HepG2 (cell line): ENCODE measurements around the gene ADCY1. TPM values are rescaled to one million over a fixed set of nuclear protein-coding genes. Genes with fewer than 3 reads are reported as not detected.

Source experiments
- ATAC-seq: fragments of 200-7000 bp; cut with Tn5 transposase; 3 replicates; pipeline ENCODE4 v1.9.1; 2020; ENCODE audit warnings: mild to moderate bottlenecking, moderate library complexity
- BruUV-seq: library from RNA; stranded (reverse); fragments of 400-500 nt; replicated peaks from 2 replicates; lab custom pipeline; 2021; lab: Mats Ljungman, UMichigan
- CTCF ChIA-PET: fragments of 300-600 bp; formaldehyde crosslinking; extraction: SDS; loops from one replicate; lab custom pipeline; 2021; ENCODE audit warnings: low total read pairs, inconsistent platforms, low intra/inter-chr PET ratio; lab: Yijun Ruan, JAX
- POLR2A ChIA-PET: fragments of 350-600 bp; sonication (Branson Sonifier 250); formaldehyde crosslinking; loops from one replicate; lab custom pipeline; 2020; ENCODE audit warnings: antibody characterized with exemption, inconsistent platforms; lab: Yijun Ruan, JAX
- DNase-seq: peaks from one replicate; pipeline ENCODE4 v3.0.0-alpha.2; 2015; ENCODE audit warnings: low spot score
- FAIRE-seq: peaks from 3 replicates; lab custom pipeline; 2011; peaks lifted over from hg19 to GRCh38; lab: Jason Lieb, UNC
- H2AFZ ChIP-seq: one replicate; pipeline ENCODE4 v1.6.1; 2011; ENCODE audit warnings: low read length, inconsistent platforms
- H3K27ac ChIP-seq: fragments of 300-600 bp; 3 replicates; pipeline ENCODE4 v1.8.0; 2011; ENCODE audit warnings: mixed run types, mild to moderate bottlenecking, mixed read lengths, low read length, inconsistent platforms; ENCODE audit not compliant: insufficient read depth; ENCODE audit errors: extremely low read length
- H3K27me3 ChIP-seq, 2 experiments: fragments of 200-600 bp in 1 of 2; 2 replicates in 1 of 2; 3 replicates in 1 of 2; pipeline versions ENCODE4 v1.6.0 to v1.8.0; 2011; ENCODE audit warnings: low read length in 2 of 2, mild to moderate bottlenecking in 2 of 2, moderate library complexity in 2 of 2, inconsistent platforms in 1 of 2; ENCODE audit not compliant: insufficient read depth in 2 of 2, control insufficient read depth in 1 of 2
- H3K36me3 ChIP-seq, 2 experiments: fragments of 200-600 bp in 1 of 2; replicated peaks in 1 of 2; 2 replicates in 1 of 2; 3 replicates in 1 of 2; pipeline versions ENCODE4 v1.5.1 to v1.8.0; 2011; ENCODE audit warnings: low read length in 2 of 2, inconsistent platforms in 1 of 2; ENCODE audit not compliant: insufficient read depth in 2 of 2, control insufficient read depth in 1 of 2
- H3K4me1 ChIP-seq: 2 replicates; pipeline ENCODE4 v1.5.1; 2012; ENCODE audit warnings: low read length, inconsistent platforms; ENCODE audit not compliant: insufficient read depth
- H3K4me2 ChIP-seq: 2 replicates; pipeline ENCODE4 v1.6.0; 2011; ENCODE audit warnings: low read depth, low read length, inconsistent platforms
- H3K4me3 ChIP-seq, 3 experiments: fragments of 200-600 bp in 1 of 3; sonication (generic), shearing (Covaris generic) in 1 of 3; replicated peaks in 1 of 3; 2 replicates each; pipeline ENCODE4 v1.5.1; 2011 to 2016; ENCODE audit warnings: low read length in 3 of 3, inconsistent platforms in 2 of 3, low read depth in 2 of 3, mild to moderate bottlenecking in 2 of 3, control low read depth in 1 of 3, mixed read lengths in 1 of 3; ENCODE audit not compliant: insufficient read depth in 1 of 3
- H3K79me2 ChIP-seq: one replicate; pipeline ENCODE4 v1.6.1; 2011; ENCODE audit warnings: low read length, inconsistent platforms; ENCODE audit not compliant: insufficient read depth
- H3K9ac ChIP-seq: 2 replicates; pipeline ENCODE4 v1.6.0; 2011; ENCODE audit warnings: mild to moderate bottlenecking, low read depth, low read length, inconsistent platforms; ENCODE audit not compliant: insufficient read depth
- H3K9me3 ChIP-seq: 2 replicates; pipeline ENCODE4 v1.5.1; 2012; ENCODE audit warnings: mild to moderate bottlenecking, low read length
- H4K20me1 ChIP-seq: 2 replicates; pipeline ENCODE4 v1.6.0; 2011; ENCODE audit warnings: inconsistent platforms, mild to moderate bottlenecking, low read length, moderate library complexity; ENCODE audit not compliant: insufficient read depth
- ATF7 ChIP-seq, 2 experiments: fragments of 450-650 bp in 1 of 2; sonication (generic) in 1 of 2; formaldehyde crosslinking in 1 of 2; IDR thresholded peaks; 2 replicates each; pipeline versions ENCODE4 v1.4.0 to v1.6.1; 2016 to 2020; ENCODE audit warnings: antibody characterized with exemption in 1 of 2, mild to moderate bottlenecking in 1 of 2, missing genetic modification reagents in 1 of 2
- CREB1 ChIP-seq, 2 experiments: fragments of 450-650 bp in 1 of 2; IDR thresholded peaks; 2 replicates each; pipeline ENCODE4 v1.6.1; 2016 to 2017; ENCODE audit warnings: control low read depth in 1 of 2, mild to moderate bottlenecking in 1 of 2, missing compliant biosample characterization in 1 of 2, missing genetic modification characterization in 1 of 2
- ETV5 ChIP-seq: IDR thresholded peaks from 2 replicates; pipeline ENCODE4 v1.6.1; 2018; ENCODE audit warnings: missing biosample characterization, missing genetic modification reagents, inconsistent platforms, borderline replicate concordance
- NFE2 ChIP-seq: sonication (generic); formaldehyde crosslinking; IDR thresholded peaks from 2 replicates; pipeline ENCODE4 v1.4.0; 2020; ENCODE audit warnings: missing genetic modification reagents
- NFKBIZ ChIP-seq: IDR thresholded peaks from 2 replicates; pipeline ENCODE4 v1.6.1; 2018; ENCODE audit warnings: missing genetic modification reagents, missing compliant biosample characterization
- POLR2G ChIP-seq: fragments of 200-400 bp; formaldehyde crosslinking; IDR thresholded peaks from 2 replicates; pipeline ENCODE4 v1.6.1; 2018; ENCODE audit warnings: mild to moderate bottlenecking, low read depth, low read length, moderate library complexity
- SP5 ChIP-seq: IDR thresholded peaks from 2 replicates; pipeline ENCODE4 v1.6.1; 2016; ENCODE audit warnings: low read depth, borderline replicate concordance
- SRY ChIP-seq: sonication (generic); formaldehyde crosslinking; IDR thresholded peaks from 2 replicates; pipeline ENCODE4 v1.8.0; 2022; ENCODE audit warnings: mild to moderate bottlenecking, missing genetic modification reagents
- WGBS: methylation state at CpG from one replicate; pipeline ENCODE4 v1.1.6; 2017; ENCODE audit warnings: low lambda C conversion rate; 5-methylcytosine and 5-hydroxymethylcytosine counted together
- in situ Hi-C: cut with HindIII; loops from 2 replicates; pipeline ENCODE4 v1.10.0; 2017; ENCODE audit warnings: low pct_unique_long_range_greater_than_20kb; ENCODE audit not compliant: extremely low pct_ligation_motif_present
- intact Hi-C: fragments of 100-400 bp; cut with micrococcal nuclease; formaldehyde crosslinking; loops from one replicate; pipeline ENCODE4 v1.10.0; 2022; ENCODE audit not compliant: unreplicated experiment
- polyA plus RNA-seq, 8 experiments: library from polyadenylated mRNA; depleted of rRNA in 3 of 8; stranded (reverse) in 7 of 8; unstranded in 1 of 8; fragments of >200 nt; fragmentation: Illumina TruSeq in 4 of 8; extraction: Trizol in 4 of 8; gene quantifications; 2 replicates each; pipeline versions ENCODE4 v1.2.1 to v1.2.3, GENCODE V29; 2011 to 2016; ENCODE audit warnings: low read depth in 4 of 8, missing spikeins in 1 of 8, mixed read lengths in 1 of 8; ENCODE audit not compliant: insufficient read depth in 1 of 8
- total RNA-seq, 5 experiments: library from RNA; depleted of rRNA; stranded (reverse); fragments of >200 nt; fragmentation: Illumina TruSeq; extraction: Trizol; gene quantifications; 2 replicates each; pipeline ENCODE4 v1.2.3, GENCODE V29; 2016; ENCODE audit warnings: low read depth in 1 of 5
- TF ChIP-seq, protein P1 (sequence below): sonication (generic); formaldehyde crosslinking; IDR thresholded peaks from 2 replicates; pipeline ENCODE4 v1.4.0; 2020; ENCODE audit warnings: mild to moderate bottlenecking, missing genetic modification reagents
- TF ChIP-seq, protein P2 (sequence below): sonication (generic); formaldehyde crosslinking; IDR thresholded peaks from 2 replicates; pipeline ENCODE4 v1.8.0; 2022; ENCODE audit warnings: low read depth, missing genetic modification reagents
- TF ChIP-seq, protein P3 (sequence below): sonication (generic); formaldehyde crosslinking; IDR thresholded peaks from 2 replicates; pipeline ENCODE4 v1.8.1; 2023; ENCODE audit warnings: mild to moderate bottlenecking, moderate library complexity, missing genetic modification reagents
- TF ChIP-seq, protein P4 (sequence below): sonication (generic); formaldehyde crosslinking; IDR thresholded peaks from 2 replicates; pipeline ENCODE4 v1.5.0; 2020; ENCODE audit warnings: missing genetic modification reagents

The ADCY1 gene
- total and polyA plus RNA-seq, 2 of the 13 experiments (the other 11 are each of a cell fraction or from before 2014, with no cell fraction given): 0.80 to 1.2 TPM

DNA sequence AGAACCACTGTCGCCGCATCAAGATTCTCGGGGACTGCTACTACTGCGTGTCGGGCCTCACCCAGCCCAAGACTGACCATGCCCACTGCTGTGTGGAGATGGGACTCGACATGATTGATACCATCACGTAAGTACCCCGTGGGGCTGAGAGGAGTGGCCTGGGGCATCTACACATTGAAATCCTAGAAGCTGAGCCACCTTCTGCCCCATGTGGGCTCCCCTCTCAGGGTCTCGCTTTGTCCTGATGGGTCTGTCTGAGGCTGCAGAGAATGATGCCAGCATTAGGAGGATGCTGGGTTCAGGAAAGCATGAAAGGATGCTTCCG, 74.5 kb downstream of the ADCY1 start:
- Histone ChIP-seq H3K4me3 (no peak overlapping the region), H4K20me1 (no peaks in the 10 kb centered on the region)
- 20% methylated on average over 2 of the region's 10 CpGs for WGBS
- ATAC-seq (no peak), FAIRE-seq (no peak)
- BruUV-seq: no TSS peak
- TF ChIP-seq ETV5: no peak
- no peak for TF ChIP-seq SP5 (CRISPR knock-in tag)
- no peak for TF ChIP-seq NFKBIZ (CRISPR knock-in tag)
- no peak for TF ChIP-seq POLR2G
- TF ChIP-seq, all 625 proteins: peak for 0
- POLR2A ChIA-PET: no interaction called here
- no peaks in the 10 kb centered on the region for H3K4me1 ChIP-seq
- no peak overlapping the region for H3K9ac ChIP-seq
- peaks cover 1 to 14% of the 10 kb centered on the region in 2 experiments; a peak in 3 of 5 replicates for H3K27me3 ChIP-seq
- no peak overlapping the region for H3K4me2 ChIP-seq
- CTCF ChIA-PET: no interaction called here
- intact Hi-C loops: no loop called here
- H3K27ac ChIP-seq: no peak overlapping the region
- no peak for DNase-seq
- no peaks in the 10 kb centered on the region for H3K9me3 ChIP-seq
- no peak overlapping the region for H2AFZ ChIP-seq
- in situ Hi-C loops: no loop called here
- no peaks in the 10 kb centered on the region for H3K36me3 ChIP-seq
- no peaks in the 10 kb centered on the region for H3K79me2 ChIP-seq

DNA sequence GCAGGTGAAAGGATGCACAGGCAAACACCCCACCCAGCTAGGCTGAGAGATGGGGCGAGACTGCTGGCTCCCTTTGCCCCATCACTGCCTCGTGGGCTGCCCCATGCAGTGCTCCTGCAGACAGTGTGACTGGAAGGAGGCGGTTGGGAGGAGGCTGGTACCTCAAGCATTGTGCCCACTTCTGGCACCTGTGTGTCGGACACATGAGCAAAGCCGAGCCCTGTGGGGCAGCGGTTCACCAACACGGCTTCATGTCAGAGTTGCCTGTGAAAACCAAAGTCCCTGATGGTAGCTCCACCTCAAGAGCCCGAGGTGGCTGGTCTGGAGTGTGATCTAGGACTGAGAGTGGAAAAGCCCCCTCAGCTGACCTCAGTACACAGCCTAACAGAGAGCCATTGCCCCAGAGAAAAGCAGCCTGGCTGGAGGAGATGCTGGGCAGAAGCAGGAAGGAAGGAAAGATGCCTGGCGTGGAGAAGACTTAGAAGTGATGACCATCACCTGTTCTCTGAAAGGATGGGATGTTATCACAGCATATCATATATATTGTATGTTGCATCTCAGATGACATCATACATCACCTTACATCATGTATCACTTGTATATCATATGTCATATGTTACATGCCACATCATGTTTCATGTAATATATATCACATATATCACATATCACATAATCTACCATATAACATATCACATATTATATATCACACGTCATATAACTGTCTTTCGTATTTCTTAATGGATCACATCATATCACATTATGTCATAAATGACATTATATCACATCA, 75.6 kb downstream of the ADCY1 start:
- in situ Hi-C loops: no loop called here

More for the DNA sequence above, 75.6 kb downstream of the ADCY1 start:
- CTCF ChIA-PET: no interaction called here
- Histone ChIP-seq H3K9me3 (no peaks in the 10 kb centered on the region), H3K36me3 (no peaks in the 10 kb centered on the region), H2AFZ (no peak overlapping the region), H3K4me3 (no peak overlapping the region), H4K20me1 (no peaks in the 10 kb centered on the region), H3K79me2 (no peaks in the 10 kb centered on the region), H3K9ac (no peak overlapping the region), H3K27ac (no peak overlapping the region), H3K4me1 (no peaks in the 10 kb centered on the region), H3K4me2 (no peak overlapping the region), H3K27me3 (peaks cover 1 to 9% of the 10 kb centered on the region in 2 experiments; a peak in 2 of 5 replicates)
- ATAC-seq (no peak), FAIRE-seq (no peak), DNase-seq (no peak)
- POLR2A ChIA-PET: no interaction called here
- BruUV-seq: no TSS peak
- intact Hi-C loops: no loop called here
- 49% methylated on average over 7 of the region's 11 CpGs for WGBS
- peak; percentile 88 for TF ChIP-seq ATF7 (IDR thresholded peaks at IDR 0.05)
- TF ChIP-seq ATF7 (CRISPR knock-in tag; IDR thresholded peaks at IDR 0.05): no peak
- TF ChIP-seq, protein P1, sequence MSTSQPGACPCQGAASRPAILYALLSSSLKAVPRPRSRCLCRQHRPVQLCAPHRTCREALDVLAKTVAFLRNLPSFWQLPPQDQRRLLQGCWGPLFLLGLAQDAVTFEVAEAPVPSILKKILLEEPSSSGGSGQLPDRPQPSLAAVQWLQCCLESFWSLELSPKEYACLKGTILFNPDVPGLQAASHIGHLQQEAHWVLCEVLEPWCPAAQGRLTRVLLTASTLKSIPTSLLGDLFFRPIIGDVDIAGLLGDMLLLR (CRISPR knock-in tag): no peak
- TF ChIP-seq NFE2 (CRISPR knock-in tag): no peak
- peak; percentile 75 for TF ChIP-seq CREB1 (IDR thresholded peaks at IDR 0.05)
- TF ChIP-seq CREB1 (CRISPR knock-in tag; IDR thresholded peaks at IDR 0.05): no peak
- no peak for TF ChIP-seq SRY (CRISPR knock-in tag)
- TF ChIP-seq, protein P2, sequence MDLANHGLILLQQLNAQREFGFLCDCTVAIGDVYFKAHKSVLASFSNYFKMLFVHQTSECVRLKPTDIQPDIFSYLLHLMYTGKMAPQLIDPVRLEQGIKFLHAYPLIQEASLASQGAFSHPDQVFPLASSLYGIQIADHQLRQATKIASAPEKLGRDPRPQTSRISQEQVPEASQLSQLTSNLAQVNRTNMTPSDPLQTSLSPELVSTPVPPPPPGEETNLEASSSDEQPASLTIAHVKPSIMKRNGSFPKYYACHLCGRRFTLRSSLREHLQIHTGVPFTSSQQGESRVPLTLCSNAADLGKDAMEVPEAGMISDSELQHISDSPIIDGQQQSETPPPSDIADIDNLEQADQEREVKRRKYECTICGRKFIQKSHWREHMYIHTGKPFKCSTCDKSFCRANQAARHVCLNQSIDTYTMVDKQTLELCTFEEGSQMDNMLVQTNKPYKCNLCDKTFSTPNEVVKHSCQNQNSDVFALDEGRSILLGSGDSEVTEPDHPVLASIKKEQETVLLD (CRISPR knock-in tag): no peak
- TF ChIP-seq, protein P3, sequence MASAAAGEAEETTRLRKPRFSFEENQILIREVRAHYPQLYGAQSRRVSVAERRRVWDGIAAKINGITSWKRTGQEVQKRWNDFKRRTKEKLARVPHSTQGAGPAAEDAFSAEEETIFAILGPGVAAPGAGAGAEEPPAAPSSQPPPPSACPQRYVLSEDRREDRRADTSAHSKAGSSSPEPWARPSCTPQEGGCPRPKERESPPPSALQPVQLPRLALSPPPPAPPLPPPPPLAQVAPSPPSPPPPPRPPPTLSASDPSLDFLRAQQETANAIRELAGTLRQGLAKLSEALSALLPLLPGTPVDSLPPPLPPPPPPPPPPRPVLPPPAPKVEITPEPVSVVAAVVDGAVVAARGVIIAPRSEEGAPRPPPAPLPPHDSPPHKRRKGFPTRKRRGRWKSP (CRISPR knock-in tag): no peak
- TF ChIP-seq, protein P4, sequence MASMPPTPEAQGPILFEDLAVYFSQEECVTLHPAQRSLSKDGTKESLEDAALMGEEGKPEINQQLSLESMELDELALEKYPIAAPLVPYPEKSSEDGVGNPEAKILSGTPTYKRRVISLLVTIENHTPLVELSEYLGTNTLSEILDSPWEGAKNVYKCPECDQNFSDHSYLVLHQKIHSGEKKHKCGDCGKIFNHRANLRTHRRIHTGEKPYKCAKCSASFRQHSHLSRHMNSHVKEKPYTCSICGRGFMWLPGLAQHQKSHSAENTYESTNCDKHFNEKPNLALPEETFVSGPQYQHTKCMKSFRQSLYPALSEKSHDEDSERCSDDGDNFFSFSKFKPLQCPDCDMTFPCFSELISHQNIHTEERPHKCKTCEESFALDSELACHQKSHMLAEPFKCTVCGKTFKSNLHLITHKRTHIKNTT: no peak
